ENCODE measurements around the gene UGT1A9. TPM values are rescaled to one million over a fixed set of nuclear protein-coding genes. Genes with fewer than 3 reads are reported as not detected.

The UGT1A9 gene
- total RNA-seq, 1 experiment from 2014 or later = not detected

- Histone ChIP-seq H4K91ac (ENCODE audit: insufficient read length, low read depth, low read length) (no peak overlapping the region), H3K4me2 (ENCODE audit: insufficient read depth, insufficient read length, low read length) (no peak overlapping the region), H3T11ph (ENCODE audit: low read length) (no peak overlapping the region), H2AFZ (ENCODE audit: low read length) (no peak overlapping the region), H3K9ac (ENCODE audit: extremely low read depth, insufficient read length, low read length) (no peak overlapping the region), H4K5ac (ENCODE audit: insufficient read length, low read depth, low read length) (no peak overlapping the region), H3K23ac (ENCODE audit: insufficient read length, low read depth, low read length) (no peak overlapping the region), H3K27me3 (ENCODE audit: insufficient read depth, low read length) (no peaks in the 10 kb centered on the region), H2BK15ac (ENCODE audit: low read depth, low read length) (no peak overlapping the region), H3K56ac (ENCODE audit: insufficient read length, low read depth, low read length) (no peak overlapping the region), H3K23me2 (ENCODE audit: insufficient read length, low read depth, low read length, poor library complexity, severe bottlenecking) (no peaks in the 10 kb centered on the region), H3K9me3 (ENCODE audit: control insufficient read depth, low read depth, low read length) (no peaks in the 10 kb centered on the region), H2BK120ac (ENCODE audit: low read depth, low read length, poor library complexity, severe bottlenecking) (no peak overlapping the region), H3K14ac (ENCODE audit: insufficient read depth, low read length) (no peak overlapping the region), H4K20me1 (ENCODE audit: control insufficient read depth, insufficient read depth, insufficient read length) (no peaks in the 10 kb centered on the region), H2BK20ac (ENCODE audit: low read depth, low read length, poor library complexity, severe bottlenecking) (no peak overlapping the region), H3K4ac (ENCODE audit: low read depth, low read length) (no peak overlapping the region), H3K4me1 (ENCODE audit: insufficient read depth, low read length) (no peaks in the 10 kb centered on the region), H3K27ac (ENCODE audit: insufficient read length, low read depth, low read length) (no peak overlapping the region), H2AK5ac (ENCODE audit: insufficient read length, low read length) (no peak overlapping the region), H4K8ac (replicated peaks; ENCODE audit: insufficient read length, low read depth, low read length) (no peak overlapping the region), H3K79me2 (ENCODE audit: insufficient read depth, low read length) (no peaks in the 10 kb centered on the region), H3K18ac (ENCODE audit: insufficient read length, low read depth, low read length) (no peak overlapping the region), H2BK5ac (ENCODE audit: insufficient read length, low read length) (no peak overlapping the region), H2BK12ac (ENCODE audit: insufficient read length, low read depth, low read length) (no peak overlapping the region), H3K79me1 (ENCODE audit: insufficient read depth, low read depth, low read length, poor library complexity, severe bottlenecking) (no peaks in the 10 kb centered on the region)
- H3K36me3 Mint-ChIP-seq (ENCODE audit: insufficient read depth in 1 of 3, low read depth in 3 of 3) = peaks cover 0 to 5% (median 4%) of the 10 kb centered on the region in 3 experiments; a peak in 3 of 7 replicates
- H3K27ac Mint-ChIP-seq = no peak overlapping the region
- H3K4me3 Mint-ChIP-seq = no peak overlapping the region
- no peaks in the 10 kb centered on the region for H3K4me1 Mint-ChIP-seq
- H3K27me3 Mint-ChIP-seq (ENCODE audit: low read depth) = peaks cover 5% of the 10 kb centered on the region
- TF ChIP-seq CTCF (conservative IDR thresholded peaks at IDR 0.05) = no peak
- peaks cover 7% of the 10 kb centered on the region in 2 experiments for H3K9me3 Mint-ChIP-seq
- DNase-seq = no peak
Observed at GRCh38 chr2:233639860-233640259, 31.8 kb upstream of the UGT1A9 start.

All from H9 (cell line).